ENCODE data around the gene ETFB. TPM values are rescaled to one million over a fixed set of nuclear protein-coding genes. Genes with fewer than 3 reads are reported as not detected.

ETFB gene
- total RNA-seq, 2 donors from 2014 or later: 58.7 to 61.5 TPM

GRCh38 chr19:51326216-51327065, 39.7 kb downstream of the ETFB start:
- H3K27ac ChIP-seq: no peak overlapping the region
- ATAC-seq (no peak), DNase-seq (no peak)
- no peak overlapping the region for H3K4me3 ChIP-seq
- intact Hi-C loops (cut with DNase I): no loop called here
- peaks cover 8% of the 10 kb centered on the region for H3K4me1 ChIP-seq
- no peaks in the 10 kb centered on the region for H3K36me3 ChIP-seq (replicated peaks in 1 of 2; ENCODE audit: insufficient read depth in 1 of 2, low read depth in 2 of 2)
- H3K27me3 ChIP-seq: peaks cover 0 to 23% of the 10 kb centered on the region in 2 donors
- H3K9me3 ChIP-seq: no peaks in the 10 kb centered on the region
- WGBS, 2 donors: 4 to 12% methylated on average over 25 to 30 of the region's 36 CpGs
- TF ChIP-seq POLR2A (IDR thresholded peaks at IDR 0.05): no peak
- TF ChIP-seq, protein P1, sequence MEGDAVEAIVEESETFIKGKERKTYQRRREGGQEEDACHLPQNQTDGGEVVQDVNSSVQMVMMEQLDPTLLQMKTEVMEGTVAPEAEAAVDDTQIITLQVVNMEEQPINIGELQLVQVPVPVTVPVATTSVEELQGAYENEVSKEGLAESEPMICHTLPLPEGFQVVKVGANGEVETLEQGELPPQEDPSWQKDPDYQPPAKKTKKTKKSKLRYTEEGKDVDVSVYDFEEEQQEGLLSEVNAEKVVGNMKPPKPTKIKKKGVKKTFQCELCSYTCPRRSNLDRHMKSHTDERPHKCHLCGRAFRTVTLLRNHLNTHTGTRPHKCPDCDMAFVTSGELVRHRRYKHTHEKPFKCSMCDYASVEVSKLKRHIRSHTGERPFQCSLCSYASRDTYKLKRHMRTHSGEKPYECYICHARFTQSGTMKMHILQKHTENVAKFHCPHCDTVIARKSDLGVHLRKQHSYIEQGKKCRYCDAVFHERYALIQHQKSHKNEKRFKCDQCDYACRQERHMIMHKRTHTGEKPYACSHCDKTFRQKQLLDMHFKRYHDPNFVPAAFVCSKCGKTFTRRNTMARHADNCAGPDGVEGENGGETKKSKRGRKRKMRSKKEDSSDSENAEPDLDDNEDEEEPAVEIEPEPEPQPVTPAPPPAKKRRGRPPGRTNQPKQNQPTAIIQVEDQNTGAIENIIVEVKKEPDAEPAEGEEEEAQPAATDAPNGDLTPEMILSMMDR (IDR thresholded peaks at IDR 0.05): no peak

DNA sequence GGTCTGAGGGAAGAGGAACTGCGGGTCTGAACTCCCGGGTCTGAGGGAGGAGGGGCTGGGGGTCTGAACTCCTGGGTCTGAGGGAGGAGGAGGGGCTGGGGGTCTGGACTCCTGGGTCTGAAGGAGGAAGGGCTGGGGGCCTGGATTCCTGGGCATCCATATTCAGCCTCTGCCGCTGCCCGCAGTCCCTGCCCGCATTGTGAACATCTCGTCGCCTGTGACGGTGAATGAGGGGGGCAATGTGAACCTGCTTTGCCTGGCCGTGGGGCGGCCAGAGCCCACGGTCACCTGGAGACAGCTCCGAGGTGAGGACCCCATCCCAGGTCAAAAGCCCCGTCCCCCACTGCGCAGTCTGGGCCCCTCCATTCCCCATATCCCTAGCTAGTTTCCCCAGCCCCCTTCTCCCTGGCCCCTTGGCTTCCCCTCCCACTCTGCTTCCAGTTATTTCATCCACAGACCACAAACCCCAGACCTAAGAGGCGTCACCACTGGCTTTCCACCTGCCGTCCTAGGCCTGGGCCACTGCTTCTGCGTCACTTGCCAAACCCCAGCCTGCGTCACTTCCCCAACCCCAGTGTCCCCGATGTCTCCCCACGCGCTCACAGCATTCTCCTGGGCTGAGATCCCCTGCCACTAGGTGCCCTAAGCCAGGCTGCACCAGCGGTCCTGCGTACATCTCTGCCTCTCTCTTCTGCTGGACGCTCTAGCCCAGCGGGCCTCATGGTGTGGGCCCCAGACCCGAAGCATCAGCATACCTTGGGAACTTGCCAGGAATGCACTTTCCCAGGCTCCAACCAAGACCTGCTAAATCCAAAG, 40.8 kb downstream of the ETFB start:
- ATAC-seq (no peak), DNase-seq (no peak)
- H3K27ac ChIP-seq: no peak overlapping the region
- no peak overlapping the region for H3K4me3 ChIP-seq
- H3K27me3 ChIP-seq: peaks cover 0 to 23% of the 10 kb centered on the region in 2 donors
- 57 to 58% methylated on average over 23 to 26 of the region's 26 CpGs for WGBS, 2 donors
- intact Hi-C loops (cut with DNase I): no loop called here
- no peak for TF ChIP-seq POLR2A (IDR thresholded peaks at IDR 0.05)
- TF ChIP-seq, protein P1 (IDR thresholded peaks at IDR 0.05): no peak
- no peaks in the 10 kb centered on the region for H3K36me3 ChIP-seq (replicated peaks in 1 of 2; ENCODE audit: insufficient read depth in 1 of 2, low read depth in 2 of 2)
- H3K4me1 ChIP-seq: peaks cover 8% of the 10 kb centered on the region
- H3K9me3 ChIP-seq: no peaks in the 10 kb centered on the region

DNA sequence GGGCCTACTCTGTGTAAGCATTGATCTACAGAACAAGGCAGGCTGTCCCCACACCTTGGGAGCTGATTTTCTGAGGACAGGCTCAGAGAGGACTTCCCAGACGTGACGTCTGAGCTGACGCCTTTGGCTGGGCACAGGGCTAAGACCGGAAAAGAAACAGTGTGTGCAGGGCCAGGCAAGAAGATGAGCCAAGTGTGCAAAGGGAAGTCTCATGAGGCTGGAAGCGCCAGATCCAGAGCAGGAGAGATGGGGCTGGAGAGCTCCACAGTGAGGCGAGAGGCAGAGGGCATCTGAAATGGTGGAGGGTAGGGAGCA, 42.1 kb downstream of the ETFB start:
- WGBS, 2 donors: 42 to 64% methylated on average over 6 of the region's 6 CpGs
- peaks cover 0 to 23% of the 10 kb centered on the region in 2 donors for H3K27me3 ChIP-seq

GRCh38 chr19:51323481-51324166, 42.6 kb downstream of the ETFB start:
- TF ChIP-seq, protein P1 (IDR thresholded peaks at IDR 0.05): no peak
- TF ChIP-seq POLR2A (IDR thresholded peaks at IDR 0.05): no peak
- H3K9me3 ChIP-seq: no peaks in the 10 kb centered on the region
- 66 to 68% methylated on average over 29 of the region's 29 CpGs for WGBS, 2 donors
- no peak overlapping the region for H3K4me3 ChIP-seq
- peaks cover 0 to 23% of the 10 kb centered on the region in 2 donors for H3K27me3 ChIP-seq
- no peak overlapping the region for H3K27ac ChIP-seq
- ATAC-seq (no peak), DNase-seq (no peak)
- intact Hi-C loops (cut with DNase I): no loop called here
- H3K36me3 ChIP-seq (replicated peaks in 1 of 2; ENCODE audit: insufficient read depth in 1 of 2, low read depth in 2 of 2): no peaks in the 10 kb centered on the region
- peaks cover 8% of the 10 kb centered on the region for H3K4me1 ChIP-seq

More for the DNA sequence above, 42.1 kb downstream of the ETFB start:
- intact Hi-C loops (cut with DNase I): no loop called here
- no peak overlapping the region for H3K4me3 ChIP-seq
- peaks cover 8% of the 10 kb centered on the region for H3K4me1 ChIP-seq
- no peak for DNase-seq
- no peaks in the 10 kb centered on the region for H3K9me3 ChIP-seq
- H3K36me3 ChIP-seq (replicated peaks in 1 of 2; ENCODE audit: insufficient read depth in 1 of 2, low read depth in 2 of 2): no peaks in the 10 kb centered on the region
- no peak for ATAC-seq
- H3K27ac ChIP-seq: no peak overlapping the region
- TF ChIP-seq, protein P1 (IDR thresholded peaks at IDR 0.05): no peak
- no peak for TF ChIP-seq POLR2A (IDR thresholded peaks at IDR 0.05)

Data from body of pancreas (tissue), 4 donors.